Activated B cell treated with CpG ODN at 0.5 μM for 24 hours (primary cell): Measurements from ENCODE around the gene TRIM5. TPM values are rescaled to one million over a fixed set of nuclear protein-coding genes. Genes with fewer than 3 reads are reported as not detected.
"Not testable (repeated sequence)": the region's sequence is repeated elsewhere in the genome, so short reads cannot be mapped to it uniquely, and the experiment has no call there.

Experiments
- ATAC-seq: fragments of 200-7000 bp; cut with Tn5 transposase; one replicate; pipeline ENCODE4 v1.10.0; 2021; ENCODE audit warnings: low read depth, mild to moderate bottlenecking, moderate library complexity
- CTCF ChIA-PET: fragments of 350-600 bp; sonication (Branson Sonifier 250); formaldehyde crosslinking; loops from one replicate; lab custom pipeline; 2021; ENCODE audit warnings: antibody characterized with exemption; lab: Charles Lee
- POLR2A ChIA-PET: fragments of 350-600 bp; sonication (Branson Sonifier 250); formaldehyde crosslinking; loops from one replicate; lab custom pipeline; 2021; ENCODE audit warnings: antibody characterized with exemption; lab: Charles Lee
- DNase-seq: peaks from one replicate; pipeline ENCODE4 v3.0.0; 2022
- H3K27ac Mint-ChIP-seq: one replicate; pipeline ENCODE4 v1.8.0; 2020; ENCODE audit warnings: mixed read lengths
- H3K27me3 Mint-ChIP-seq: one replicate; pipeline ENCODE4 v1.8.0; 2021; ENCODE audit warnings: mixed read lengths
- H3K36me3 Mint-ChIP-seq: one replicate; pipeline ENCODE4 v1.8.0; 2021; ENCODE audit warnings: low read depth, mixed read lengths
- H3K4me1 Mint-ChIP-seq: one replicate; pipeline ENCODE4 v1.8.0; 2021; ENCODE audit warnings: mixed read lengths
- H3K4me3 Mint-ChIP-seq: one replicate; pipeline ENCODE4 v1.8.0; 2020; ENCODE audit warnings: mild to moderate bottlenecking, mixed read lengths
- H3K9me3 Mint-ChIP-seq: one replicate; pipeline ENCODE4 v1.8.0; 2020; ENCODE audit warnings: mixed read lengths
- intact Hi-C: fragments of 100-400 bp; cut with micrococcal nuclease; formaldehyde crosslinking; loops from one replicate; pipeline ENCODE4 v1.15.1; 2024
- total RNA-seq: library from RNA; stranded (reverse); gene quantifications from 2 replicates; pipeline ENCODE4 v1.2.3, GENCODE V29; 2022
- TF ChIP-seq, protein P1 (sequence below): fragments of 200-600 bp; IDR thresholded peaks from one replicate; pipeline ENCODE4 v1.8.0; 2022; ENCODE audit warnings: antibody characterized with exemption, mild to moderate bottlenecking

Gene TRIM5
- total RNA-seq, 1 donor from 2014 or later: 36.3 TPM

DNA sequence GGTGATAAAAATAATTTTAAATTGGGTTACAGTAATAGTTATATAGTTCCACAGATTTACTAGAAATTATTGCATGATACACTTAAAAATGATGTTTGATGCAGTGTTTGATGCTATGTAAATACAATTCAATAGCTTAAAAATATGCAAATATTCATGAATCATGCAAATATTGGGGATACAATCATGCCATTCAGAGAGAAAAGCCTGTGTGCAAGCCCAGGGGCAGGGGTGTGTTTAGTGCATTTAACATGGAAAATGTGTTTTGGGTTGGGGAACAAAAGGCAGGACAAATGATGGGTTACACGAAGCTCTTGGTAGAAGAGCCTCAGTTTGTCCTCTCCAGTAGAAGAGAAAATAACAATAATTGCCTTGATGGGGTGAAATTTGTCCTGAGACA lies 10.7 kb upstream of the TRIM5 start:
- POLR2A ChIA-PET: interaction anchor here (0.7 to 1.3 kb wide), 5 partner anchors 10 to 104 kb away, joined by 3 to 4 read pairs (median 4); partner anchors contain the start of gene TRIM5
- CTCF ChIA-PET: interaction anchor here (1.9 kb wide), 1 partner anchor 11 kb away, joined by 6 read pairs; the partner anchor contains the start of gene TRIM5

DNA sequence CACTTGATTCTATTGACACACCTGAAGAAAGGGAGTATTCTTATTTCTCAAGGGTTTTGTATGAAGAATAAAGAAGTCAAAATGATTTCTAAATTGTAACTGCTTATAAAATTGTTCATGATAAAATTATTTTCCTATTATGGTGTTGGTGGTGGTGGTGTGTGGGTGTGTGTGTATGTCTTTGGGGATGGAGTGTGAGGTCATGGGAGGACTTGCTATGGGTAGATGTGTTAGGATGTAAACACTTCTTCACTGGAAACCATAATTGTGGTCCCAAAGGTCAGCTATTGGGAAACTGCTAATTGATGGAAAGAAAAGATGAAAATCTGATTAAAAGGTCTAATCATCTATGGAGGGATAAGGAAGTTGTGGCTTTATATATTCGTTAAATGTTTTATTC lies 9.8 kb upstream of the TRIM5 start:
- H3K27me3 Mint-ChIP-seq: no peaks in the 10 kb centered on the region
- CTCF ChIA-PET: interaction anchor here (1.9 kb wide), 1 partner anchor 10 kb away, joined by 6 read pairs; the partner anchor contains the start of gene TRIM5
- H3K27ac Mint-ChIP-seq: peak overlapping the region; percentile 37
- no peak for DNase-seq
- TF ChIP-seq, protein P1, sequence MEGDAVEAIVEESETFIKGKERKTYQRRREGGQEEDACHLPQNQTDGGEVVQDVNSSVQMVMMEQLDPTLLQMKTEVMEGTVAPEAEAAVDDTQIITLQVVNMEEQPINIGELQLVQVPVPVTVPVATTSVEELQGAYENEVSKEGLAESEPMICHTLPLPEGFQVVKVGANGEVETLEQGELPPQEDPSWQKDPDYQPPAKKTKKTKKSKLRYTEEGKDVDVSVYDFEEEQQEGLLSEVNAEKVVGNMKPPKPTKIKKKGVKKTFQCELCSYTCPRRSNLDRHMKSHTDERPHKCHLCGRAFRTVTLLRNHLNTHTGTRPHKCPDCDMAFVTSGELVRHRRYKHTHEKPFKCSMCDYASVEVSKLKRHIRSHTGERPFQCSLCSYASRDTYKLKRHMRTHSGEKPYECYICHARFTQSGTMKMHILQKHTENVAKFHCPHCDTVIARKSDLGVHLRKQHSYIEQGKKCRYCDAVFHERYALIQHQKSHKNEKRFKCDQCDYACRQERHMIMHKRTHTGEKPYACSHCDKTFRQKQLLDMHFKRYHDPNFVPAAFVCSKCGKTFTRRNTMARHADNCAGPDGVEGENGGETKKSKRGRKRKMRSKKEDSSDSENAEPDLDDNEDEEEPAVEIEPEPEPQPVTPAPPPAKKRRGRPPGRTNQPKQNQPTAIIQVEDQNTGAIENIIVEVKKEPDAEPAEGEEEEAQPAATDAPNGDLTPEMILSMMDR: no peak
- intact Hi-C loops: loop anchor here (10.0 kb wide), 1 partner anchor 1090 kb away; the partner anchor contains the start of gene TRIM68
- POLR2A ChIA-PET: no interaction called here
- H3K36me3 Mint-ChIP-seq: peaks cover 84% of the 10 kb centered on the region
- H3K4me3 Mint-ChIP-seq: peak overlapping the region; percentile 39
- H3K4me1 Mint-ChIP-seq: peaks cover 66% of the 10 kb centered on the region
- no peak for ATAC-seq
- no peaks in the 10 kb centered on the region for H3K9me3 Mint-ChIP-seq

More for the DNA sequence above, 10.7 kb upstream of the TRIM5 start:
- intact Hi-C loops: loop anchor here (10.0 kb wide), 1 partner anchor 1091 kb away; the partner anchor contains the start of gene TRIM68
- ATAC-seq (no peak), DNase-seq (no peak)
- TF ChIP-seq, protein P1: no peak
- peaks cover 84% of the 10 kb centered on the region for H3K36me3 Mint-ChIP-seq
- H3K4me3 Mint-ChIP-seq: no peak overlapping the region
- H3K9me3 Mint-ChIP-seq: no peaks in the 10 kb centered on the region
- peaks cover 75% of the 10 kb centered on the region for H3K4me1 Mint-ChIP-seq
- H3K27me3 Mint-ChIP-seq: no peaks in the 10 kb centered on the region
- peak overlapping the region; percentile 51 for H3K27ac Mint-ChIP-seq

DNA sequence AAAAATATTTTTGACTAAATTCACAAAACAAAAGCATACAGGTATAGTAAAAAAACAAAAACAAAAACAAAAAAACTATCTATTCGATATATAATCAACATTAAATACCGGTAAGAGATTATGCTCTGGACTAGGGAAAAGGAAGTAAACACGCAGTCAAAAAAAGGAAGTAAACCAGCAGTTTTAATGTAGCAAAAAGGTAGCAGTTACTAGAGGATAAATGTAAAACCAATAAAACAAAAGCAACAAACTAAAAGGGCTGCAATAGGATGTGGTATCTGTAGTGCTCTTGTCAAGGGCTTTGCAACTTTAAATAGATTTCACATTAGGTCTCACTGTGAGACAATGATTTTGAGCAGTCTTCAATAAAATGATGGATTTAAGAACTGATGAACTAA lies 7.1 kb upstream of the TRIM5 start:
- ATAC-seq: no peak
- POLR2A ChIA-PET: interaction anchor here (0.6 to 4.7 kb wide), 3 partner anchors 9 to 926 kb away, joined by 3 to 60 read pairs (median 5); partner anchors contain the start of gene TPP1

DNA sequence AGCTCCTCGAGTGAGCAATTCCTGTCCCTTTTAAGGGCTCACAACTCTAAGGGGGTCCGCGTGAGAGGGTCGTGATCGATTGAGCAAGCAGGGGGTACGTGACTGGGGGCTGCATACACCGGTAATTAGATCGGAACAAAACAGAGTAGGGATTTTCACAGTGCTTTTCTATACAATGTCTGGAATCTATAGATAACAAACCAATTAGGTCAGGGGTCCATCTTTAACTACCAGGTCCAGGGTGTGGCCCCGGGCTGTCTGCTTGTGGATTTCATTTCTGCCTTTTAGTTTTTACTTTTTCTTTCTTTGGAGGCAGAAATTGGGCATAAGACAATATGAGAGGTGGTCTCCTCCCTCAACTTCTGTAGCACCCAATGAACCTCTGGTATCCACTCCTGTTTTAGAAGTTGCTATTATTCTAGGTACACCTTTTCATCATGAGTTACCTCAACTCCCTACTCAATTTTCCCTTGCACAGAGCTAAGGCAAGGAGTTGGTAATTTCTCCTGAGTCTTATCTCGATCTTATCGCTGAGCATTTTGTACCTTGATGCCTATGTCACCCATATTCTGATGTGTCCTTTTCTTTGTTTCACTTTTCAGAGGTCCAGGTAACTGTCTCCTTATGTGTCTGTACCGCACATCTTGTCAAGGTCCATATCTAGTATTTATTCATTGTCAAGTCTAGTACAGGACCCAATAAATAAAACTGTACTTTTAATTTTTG lies 6.5 kb upstream of the TRIM5 start:
- ChIA-PET CTCF (interaction anchor here (0.5 to 1.3 kb wide), 2 partner anchors 9 to 44 kb away, joined by 3 read pairs; no protein-coding TSS in a partner anchor), POLR2A (interaction anchor here (1.3 to 4.7 kb wide), 5 partner anchors 9 to 927 kb away, joined by 3 to 60 read pairs (median 21); partner anchors contain the start of genes TPP1 and TRIM34)
- H3K9me3 Mint-ChIP-seq, H3K27me3 Mint-ChIP-seq, ATAC-seq, DNase-seq: not testable (repeated sequence)
- intact Hi-C loops: loop anchor here (10.0 kb wide), 1 partner anchor 1087 kb away; the partner anchor contains the start of gene TRIM68
- H3K4me3 Mint-ChIP-seq: peak overlapping the region; percentile 96
- peaks cover 68% of the 10 kb centered on the region for H3K4me1 Mint-ChIP-seq
- H3K27ac Mint-ChIP-seq: peak overlapping the region; percentile 94
- peaks cover 57% of the 10 kb centered on the region for H3K36me3 Mint-ChIP-seq

More for the DNA sequence above, 7.1 kb upstream of the TRIM5 start:
- intact Hi-C loops: loop anchor here (1.0 to 10.0 kb wide), 2 partner anchors 60 to 1087 kb away; partner anchors contain the start of gene TRIM68
- Mint-ChIP-seq H3K36me3 (peaks cover 62% of the 10 kb centered on the region), H3K27me3 (no peaks in the 10 kb centered on the region), H3K4me3 (peak overlapping the region; percentile 96), H3K4me1 (peaks cover 71% of the 10 kb centered on the region), H3K9me3 (no peaks in the 10 kb centered on the region), H3K27ac (peak overlapping the region; percentile 94)
- CTCF ChIA-PET: interaction anchor here (0.5 kb wide), 1 partner anchor 43 kb away, joined by 3 read pairs; no protein-coding TSS in a partner anchor
- TF ChIP-seq, protein P1: no peak
- DNase-seq: no peak

DNA sequence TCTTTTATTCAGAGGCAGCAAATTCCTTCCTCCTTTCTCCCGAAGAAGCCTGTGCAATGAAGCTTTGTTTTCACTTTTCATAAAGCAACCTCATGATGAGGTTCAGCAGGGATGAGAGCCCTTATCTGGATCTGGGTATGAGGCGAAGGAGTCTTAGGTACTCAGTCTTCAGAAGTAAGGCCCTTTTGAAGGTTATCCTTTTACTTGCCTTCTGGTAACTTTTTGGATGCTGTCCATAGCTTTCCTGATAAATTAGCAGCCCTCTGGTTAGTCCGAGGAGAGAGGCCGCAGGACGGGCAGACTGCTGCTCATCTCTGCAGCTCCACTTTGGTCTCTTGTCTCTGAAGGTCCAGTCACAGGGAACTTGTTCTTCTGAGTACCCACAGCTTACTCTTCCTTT lies 5.9 kb upstream of the TRIM5 start:
- Mint-ChIP-seq H3K4me3 (peak overlapping the region; percentile 96), H3K27ac (peak overlapping the region; percentile 94), H3K36me3 (peaks cover 50% of the 10 kb centered on the region), H3K9me3 (no peaks in the 10 kb centered on the region), H3K27me3 (no peaks in the 10 kb centered on the region), H3K4me1 (peaks cover 65% of the 10 kb centered on the region)
- TF ChIP-seq, protein P1: no peak
- intact Hi-C loops: loop anchor here (10.0 kb wide), 1 partner anchor 1086 kb away; the partner anchor contains the start of gene TRIM68
- POLR2A ChIA-PET: interaction anchor here (1.3 to 4.7 kb wide), 5 partner anchors 10 to 928 kb away, joined by 3 to 60 read pairs (median 21); partner anchors contain the start of genes TPP1 and TRIM34
- CTCF ChIA-PET: interaction anchor here (1.3 kb wide), 2 partner anchors 10 to 23 kb away, joined by 3 read pairs; no protein-coding TSS in a partner anchor
- ATAC-seq (no peak), DNase-seq (no peak)
